HG02885 (cell line): Measurements from ENCODE around the gene RNU7-1.
"Not testable (repeated sequence)": the region's sequence is repeated elsewhere in the genome, so short reads cannot be mapped to it uniquely, and the experiment has no call there.

Source experiments
- ATAC-seq: cut with Tn5 transposase; IDR thresholded peaks from one replicate; pipeline ENCODE4 v1.9.1; 2021; ENCODE audit warnings: mild to moderate bottlenecking; ENCODE audit not compliant: unreplicated experiment, poor library complexity

The RNU7-1 gene

DNA sequence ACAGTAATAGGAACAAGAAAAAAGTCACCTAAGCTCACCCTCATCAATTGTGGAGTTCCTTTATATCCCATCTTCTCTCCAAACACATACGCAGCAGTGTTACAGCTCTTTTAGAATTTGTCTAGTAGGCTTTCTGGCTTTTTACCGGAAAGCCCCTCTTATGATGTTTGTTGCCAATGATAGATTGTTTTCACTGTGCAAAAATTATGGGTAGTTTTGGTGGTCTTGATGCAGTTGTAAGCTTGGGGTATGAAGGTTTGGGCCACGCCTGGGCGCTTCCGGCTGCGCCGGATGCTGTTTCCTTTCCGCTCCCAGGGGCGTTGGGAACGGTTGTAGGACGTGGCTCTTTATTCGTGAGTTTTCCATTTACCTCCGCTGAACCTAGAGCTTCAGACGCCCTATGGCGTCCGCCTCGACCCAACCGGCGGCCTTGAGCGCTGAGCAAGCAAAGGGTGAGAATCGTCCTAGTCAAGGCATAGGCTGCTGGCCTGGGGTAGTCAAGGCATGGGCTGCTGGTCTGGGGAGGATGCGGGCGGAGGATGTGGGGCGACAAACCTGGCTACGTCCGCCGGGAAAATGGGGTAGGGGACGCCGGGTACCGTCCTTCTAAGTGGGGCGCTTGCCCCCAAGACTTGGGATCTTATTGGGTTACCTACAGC is at the start of gene RNU7-1, which contains the start of gene C12orf57:
Gene RNU7-1, plus strand, starts transcription at position 95 of the 659 bp plus-strand sequence.
Gene C12orf57, plus strand, starts transcription at position 301 of the 659 bp plus-strand sequence. Its CDS starts 100 bp downstream, at position 401.
- ATAC-seq, result peak; percentile 42

DNA sequence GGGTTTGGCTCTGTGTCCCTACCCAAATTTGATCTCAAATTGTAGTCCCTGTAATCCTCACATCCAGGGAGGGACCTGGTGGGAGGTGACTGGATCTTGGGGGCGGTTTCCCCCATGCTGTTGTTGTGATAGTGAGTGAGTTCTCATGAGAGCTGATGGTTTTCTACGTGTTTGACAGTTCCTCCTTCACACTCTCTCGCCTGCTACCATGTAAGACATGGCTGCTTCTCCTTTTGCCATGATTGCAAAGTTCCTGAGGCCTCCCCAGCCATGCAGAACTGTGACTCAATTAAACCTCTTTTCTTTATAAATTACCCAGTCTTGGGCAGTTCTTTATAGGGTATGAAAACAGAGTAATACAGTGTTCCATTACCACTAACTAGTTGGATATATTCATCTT is 49.3 kb upstream of the RNU7-1 start:
- no peak for ATAC-seq

DNA sequence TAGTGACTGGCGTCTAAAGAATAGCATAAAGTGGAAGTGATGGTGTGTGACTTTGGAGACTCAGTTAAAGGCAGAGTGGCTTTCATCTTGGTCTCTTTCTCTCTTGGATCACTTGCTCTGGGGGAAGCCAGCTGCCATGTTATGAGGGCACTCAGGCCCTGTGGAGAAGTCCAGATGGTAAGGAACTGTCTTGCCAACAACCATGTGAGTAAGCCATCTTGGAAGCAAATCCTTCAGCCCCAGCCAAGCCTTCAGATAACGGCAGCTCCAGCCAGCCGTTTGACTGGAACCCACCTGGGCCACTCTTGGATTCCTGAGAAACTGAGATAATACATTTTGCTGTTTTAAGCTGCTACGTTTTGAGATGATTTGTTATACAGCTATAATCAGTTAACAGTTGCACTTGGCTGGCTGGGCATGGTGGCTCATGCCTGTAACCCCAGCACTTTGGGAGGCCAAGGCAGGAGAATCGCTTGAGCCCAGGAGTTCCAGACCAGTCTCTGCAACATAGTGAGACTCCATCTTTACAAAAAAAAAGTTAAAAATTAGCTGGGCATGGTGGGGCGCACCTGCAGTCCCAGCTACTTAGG is 46.7 kb upstream of the RNU7-1 start:
- no peak for ATAC-seq

DNA sequence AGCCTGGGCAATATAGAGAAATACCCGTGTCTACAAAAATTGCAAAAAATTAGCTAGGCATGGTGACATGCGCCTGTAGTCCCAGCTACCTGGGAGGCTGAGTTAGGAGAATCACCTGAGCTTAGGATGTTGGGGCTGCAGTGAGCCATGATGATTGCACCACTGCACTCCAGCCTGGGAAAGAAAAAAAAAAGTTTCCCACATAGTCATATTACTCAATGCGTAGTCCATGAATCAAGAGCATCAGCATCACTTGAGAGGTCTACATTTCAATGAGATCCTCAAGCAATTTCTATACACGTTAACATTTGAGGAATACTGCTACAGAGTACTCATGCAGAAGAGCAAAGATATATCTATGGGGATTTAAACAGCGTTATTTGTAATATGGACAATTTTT is 44.2 kb upstream of the RNU7-1 start:
- no peak for ATAC-seq

DNA sequence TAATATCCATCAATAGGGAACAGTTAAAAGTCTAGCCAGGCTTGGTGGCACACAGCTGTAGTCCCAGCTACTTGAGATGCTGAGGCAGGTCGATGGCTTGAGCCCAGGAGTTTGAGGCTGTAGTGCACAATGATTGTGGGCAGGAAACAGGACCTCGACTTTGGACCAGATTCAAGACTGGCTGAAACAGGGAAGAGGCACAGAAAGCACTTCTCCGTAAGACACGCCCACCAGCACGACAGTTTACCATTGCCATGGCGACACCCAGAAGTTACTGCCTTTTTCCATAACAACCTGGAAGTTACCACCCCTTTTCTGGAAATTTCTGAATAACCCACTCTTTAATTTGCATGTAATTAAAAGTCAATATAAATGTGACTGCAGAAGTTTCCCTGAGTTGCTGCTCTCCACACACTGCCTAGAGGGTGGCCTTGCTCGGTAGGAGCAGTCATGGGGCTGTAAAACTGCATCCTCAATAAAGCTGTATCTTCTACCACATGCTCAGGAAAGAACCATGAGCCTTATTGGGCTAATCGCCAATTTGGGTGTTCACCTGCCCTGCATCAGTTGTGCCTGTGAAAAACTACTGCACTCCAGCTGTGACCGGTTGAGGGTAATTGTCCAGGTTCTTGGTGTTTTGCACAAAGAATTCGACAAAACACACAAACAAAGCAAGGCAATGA is 43.6 kb upstream of the RNU7-1 start:
- no peak for ATAC-seq

DNA sequence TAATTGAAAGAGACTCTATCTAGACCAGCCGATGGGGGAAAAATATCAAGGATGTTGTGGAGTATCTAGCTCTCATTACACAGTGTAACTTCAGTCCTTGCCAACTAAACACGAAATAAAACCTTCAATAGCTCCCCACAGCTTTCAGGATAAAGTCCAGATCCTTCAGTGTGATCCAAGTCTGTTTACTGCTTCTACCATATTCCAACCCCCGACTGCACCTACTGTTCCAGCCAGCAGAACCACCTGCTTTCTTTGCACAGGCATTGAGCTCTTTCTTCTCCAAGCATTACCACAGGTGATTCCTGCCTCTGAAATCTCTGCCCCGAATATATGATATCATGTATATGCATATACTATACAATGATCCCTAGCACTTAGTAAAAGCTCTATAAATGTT is 41.2 kb upstream of the RNU7-1 start:
- ATAC-seq, result no peak

DNA sequence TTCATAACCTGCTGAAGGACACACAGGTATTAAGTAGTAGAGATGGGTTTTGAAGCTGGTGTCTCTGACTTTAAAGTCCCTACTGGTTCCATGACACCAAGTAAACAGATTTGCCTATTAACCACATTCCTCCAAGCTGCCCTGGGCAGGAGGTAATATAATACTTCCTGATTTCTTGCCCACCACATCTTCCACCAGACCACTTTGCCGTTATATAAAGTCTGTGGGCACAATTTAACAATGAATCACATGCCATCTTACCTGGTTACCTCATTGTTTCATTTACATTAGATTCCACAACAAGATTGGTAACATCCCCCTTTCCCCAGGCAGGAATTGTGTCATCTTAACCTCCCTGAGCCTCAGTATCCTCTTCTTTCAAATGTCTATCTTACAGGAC is 39.9 kb upstream of the RNU7-1 start:
- no peak for ATAC-seq

DNA sequence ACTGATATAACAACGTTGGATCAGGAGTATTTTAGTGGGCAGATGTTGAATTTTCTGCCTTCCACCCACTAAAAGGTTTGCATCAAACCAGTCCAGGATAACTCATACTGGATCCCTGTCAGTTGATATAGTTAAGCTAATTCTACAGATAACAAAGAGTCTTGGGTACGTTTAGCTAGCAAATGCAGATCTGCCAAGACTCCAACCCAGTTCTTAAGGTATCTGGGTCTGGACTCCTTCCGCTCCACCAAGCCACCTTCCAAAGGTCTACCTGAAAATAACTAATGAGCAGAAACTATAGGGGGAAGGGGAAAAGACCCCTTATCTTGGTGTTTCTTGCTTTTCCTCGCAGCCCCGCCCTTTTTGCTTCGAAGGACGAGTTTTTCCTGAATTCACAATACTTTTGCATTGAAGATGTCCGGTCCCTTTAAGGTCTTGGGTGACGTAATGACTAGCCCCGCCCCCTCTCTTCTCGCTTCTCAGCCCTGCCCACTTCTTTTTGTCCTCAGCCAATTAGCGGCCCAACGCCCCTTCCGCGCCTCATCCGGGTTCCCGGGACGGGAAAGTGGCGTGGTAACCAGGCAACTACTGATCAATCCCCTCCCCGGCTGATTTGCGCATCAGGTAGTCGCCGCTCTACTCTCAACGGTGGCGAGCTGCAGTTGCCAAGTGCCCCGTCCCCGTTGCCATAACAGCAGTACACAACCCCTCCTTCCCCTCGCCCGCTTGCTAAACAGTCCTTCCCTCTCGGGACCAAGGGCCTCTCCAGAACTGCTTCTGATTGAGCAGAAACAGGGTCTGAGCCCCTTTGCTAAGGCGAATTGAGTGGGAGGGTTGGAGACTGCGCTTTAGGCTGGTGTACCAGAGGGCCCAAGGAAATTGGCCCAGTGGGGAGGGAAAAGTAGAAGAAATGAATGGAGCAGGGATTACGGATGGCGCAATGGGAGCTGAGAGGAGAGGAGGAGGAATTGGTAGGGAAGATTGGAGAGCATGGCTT is 39.0 kb upstream of the RNU7-1 start, which contains the start of gene LRRC23:
Gene LRRC23, plus strand, starts transcription at position 543 of the 997 bp plus-strand sequence. CDS start 812 bp downstream, outside the sequence.
- ATAC-seq, result peak; percentile 98

DNA sequence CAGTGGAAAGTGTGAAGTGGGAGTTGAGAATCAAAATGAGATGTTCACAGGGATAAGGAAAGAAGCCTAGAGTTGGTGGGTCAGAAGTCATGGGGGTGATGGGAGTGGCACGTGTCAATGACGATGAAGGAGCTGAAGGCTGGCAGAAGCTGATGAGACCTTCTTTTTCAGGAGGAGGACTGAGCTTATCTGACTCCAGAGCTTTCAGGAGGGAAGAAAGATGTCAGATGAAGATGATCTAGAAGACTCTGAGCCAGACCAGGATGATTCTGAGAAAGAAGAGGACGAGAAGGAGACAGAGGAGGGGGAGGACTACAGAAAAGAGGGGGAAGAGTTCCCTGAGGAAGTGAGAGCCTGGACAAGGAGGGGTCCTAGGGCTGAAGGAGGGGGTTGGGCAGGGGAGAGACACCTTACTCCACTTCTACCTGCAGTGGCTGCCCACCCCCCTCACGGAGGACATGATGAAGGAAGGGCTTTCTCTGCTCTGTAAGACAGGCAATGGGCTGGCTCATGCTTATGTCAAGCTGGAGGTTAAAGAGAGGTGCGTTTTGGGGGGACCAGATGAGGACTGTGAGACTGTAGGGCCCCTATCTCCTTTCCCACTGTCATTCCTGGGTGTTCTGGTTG is 38.1 kb upstream of the RNU7-1 start:
- no peak for ATAC-seq

DNA sequence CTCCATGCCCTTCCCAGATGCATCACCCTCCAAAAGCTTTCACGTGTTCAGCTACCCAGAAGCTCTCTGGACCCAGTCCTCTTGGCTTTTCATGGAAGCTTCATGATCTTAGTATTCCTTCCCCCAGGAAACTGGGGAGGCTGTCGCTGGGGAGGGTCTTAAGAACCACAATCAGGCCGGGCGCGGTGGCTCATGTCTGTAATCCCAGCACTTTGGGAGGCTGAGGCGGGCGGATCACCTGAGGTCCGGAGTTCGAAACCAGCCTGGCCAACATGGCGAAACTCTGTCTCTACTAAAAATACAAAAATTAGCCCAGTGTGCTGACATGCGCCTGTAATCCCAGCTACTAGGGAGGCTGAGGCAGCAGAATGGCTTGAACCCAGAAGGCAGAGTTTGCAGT is 35.5 kb upstream of the RNU7-1 start:
- ATAC-seq, result not testable (repeated sequence)

DNA sequence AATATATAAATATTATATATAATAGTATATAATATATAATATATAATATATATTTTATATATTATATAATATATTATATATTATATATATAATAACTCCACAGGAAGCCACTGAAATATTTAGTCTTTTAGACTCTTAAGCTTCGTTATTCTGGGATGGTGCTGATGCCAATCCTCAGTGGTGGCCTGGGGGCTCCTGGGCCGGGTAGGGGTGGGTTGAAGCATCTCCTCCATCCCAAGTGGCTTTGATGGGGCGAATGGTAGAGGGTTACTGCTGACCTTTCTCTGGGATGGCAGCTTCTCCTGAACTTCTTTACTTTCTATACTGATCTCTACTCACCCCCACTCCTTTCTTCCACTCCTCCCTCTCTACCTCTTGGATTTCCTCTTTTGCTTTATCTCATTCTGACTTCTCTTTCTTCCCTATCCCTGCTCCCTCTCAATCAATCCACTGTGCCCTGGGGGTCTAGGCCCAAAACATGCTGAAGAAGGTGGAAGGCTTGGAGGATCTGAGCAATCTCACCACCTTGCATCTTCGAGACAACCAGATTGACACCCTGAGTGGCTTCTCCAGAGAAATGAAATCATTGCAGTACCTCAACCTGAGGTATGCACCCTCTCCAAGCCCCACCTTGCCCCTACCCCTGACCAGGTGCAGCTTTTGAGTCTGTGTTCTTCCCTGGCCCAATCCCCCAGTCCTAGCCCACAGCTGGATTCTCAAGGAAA is 34.0 kb upstream of the RNU7-1 start:
- ATAC-seq, result no peak

DNA sequence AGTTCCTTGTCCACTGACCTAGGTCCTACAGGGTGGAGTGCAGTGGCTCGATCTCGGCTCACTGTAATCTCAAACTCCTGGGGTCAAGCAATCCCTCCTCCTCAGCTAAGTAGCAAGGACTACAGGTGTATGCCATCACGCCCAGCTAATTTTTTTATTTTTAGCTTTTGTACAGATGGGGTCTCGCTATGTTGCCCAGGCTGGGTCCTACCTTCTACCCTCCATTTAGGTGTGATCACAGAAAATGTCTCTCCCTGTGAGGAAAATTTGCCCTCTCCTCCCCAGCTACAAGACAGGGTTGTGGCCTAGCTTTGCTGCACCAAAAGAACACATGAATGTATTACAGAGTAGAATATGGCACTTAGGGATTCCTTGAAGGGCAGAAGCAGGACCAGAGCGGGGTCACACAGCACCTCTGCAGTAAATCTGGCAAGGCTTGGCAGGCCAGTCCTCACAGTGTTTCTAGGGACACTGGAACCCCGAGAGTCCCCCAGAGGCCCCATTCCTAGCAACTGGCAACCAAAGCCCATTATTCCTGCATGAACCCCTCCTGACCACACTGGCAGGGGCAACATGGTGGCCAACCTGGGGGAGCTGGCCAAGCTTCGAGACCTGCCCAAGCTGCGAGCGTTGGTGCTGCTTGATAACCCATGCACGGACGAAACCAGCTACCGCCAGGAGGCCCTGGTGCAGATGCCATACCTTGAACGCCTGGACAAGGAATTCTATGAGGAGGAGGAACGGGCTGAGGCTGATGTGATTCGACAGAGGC is 31.3 kb upstream of the RNU7-1 start:
- no peak for ATAC-seq

DNA sequence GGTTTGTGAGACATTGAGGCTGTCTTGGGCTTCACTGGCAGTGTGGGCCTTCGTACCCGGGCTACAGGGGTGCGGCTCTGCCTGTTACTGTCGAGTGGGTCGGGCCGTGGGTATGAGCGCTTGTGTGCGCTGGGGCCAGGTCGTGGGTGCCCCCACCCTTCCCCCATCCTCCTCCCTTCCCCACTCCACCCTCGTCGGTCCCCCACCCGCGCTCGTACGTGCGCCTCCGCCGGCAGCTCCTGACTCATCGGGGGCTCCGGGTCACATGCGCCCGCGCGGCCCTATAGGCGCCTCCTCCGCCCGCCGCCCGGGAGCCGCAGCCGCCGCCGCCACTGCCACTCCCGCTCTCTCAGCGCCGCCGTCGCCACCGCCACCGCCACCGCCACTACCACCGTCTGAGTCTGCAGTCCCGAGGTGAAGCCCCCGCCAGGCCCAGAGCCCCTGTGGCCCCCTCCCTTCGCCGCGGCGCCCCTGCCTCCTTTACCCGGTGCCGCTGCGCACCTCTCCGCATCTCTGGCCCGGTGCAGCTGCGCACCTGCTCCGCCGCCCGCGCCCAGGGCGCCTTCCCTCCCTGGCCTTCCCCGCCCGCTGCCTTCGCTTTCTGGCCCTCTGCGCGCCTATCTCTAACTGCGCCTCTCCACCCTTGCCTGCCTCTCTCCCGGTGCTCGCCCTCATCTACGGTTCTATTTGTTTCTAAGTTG is 29.2 kb upstream of the RNU7-1 start, which contains the start of gene ENO2:
Gene ENO2, plus strand, starts transcription at position 335 of the 701 bp plus-strand sequence. CDS start 1,253 bp downstream, outside the sequence.
- ATAC-seq, result peak; percentile 74

DNA sequence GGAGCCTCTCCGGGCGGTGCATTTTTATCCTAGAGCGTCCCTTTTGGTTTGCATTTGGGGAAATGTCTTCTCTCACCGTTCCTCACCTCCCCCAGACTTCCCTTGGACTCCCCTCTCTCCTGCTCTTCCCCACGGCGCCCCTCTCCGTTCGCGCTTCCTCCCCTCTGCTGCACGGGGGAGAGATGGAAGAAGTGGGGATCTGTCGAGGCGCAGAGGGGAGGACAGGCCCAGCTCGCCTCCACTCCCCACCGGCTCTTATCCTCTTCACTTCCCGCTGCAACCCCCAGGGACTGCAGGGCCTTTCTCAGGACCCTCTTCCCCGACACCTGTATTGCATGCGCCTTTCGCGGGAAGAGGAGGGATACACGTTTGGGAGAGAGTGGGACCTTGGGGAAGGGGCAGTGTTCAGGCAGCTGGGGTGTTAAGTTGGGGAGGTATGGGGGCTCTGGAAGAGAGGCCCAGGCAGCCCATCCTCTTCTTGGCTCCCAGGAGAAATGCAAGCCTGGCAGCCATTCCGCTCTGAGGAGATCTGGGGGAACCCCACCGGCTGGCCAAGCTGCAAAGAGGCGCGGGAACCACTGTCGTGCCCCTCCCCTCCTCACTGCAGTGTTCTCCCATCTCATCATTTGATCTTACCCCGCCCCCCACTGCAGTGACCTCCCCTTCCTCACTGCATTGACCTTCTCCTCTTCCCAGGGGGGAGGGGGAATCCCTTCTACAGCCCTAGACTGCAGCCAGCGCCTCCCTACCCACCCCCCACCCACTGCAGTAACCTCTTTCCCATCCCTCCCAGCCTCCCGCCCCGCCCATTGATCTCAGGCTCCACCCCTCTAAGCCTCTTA is 28.4 kb upstream of the RNU7-1 start:
- ATAC-seq, result no peak

DNA sequence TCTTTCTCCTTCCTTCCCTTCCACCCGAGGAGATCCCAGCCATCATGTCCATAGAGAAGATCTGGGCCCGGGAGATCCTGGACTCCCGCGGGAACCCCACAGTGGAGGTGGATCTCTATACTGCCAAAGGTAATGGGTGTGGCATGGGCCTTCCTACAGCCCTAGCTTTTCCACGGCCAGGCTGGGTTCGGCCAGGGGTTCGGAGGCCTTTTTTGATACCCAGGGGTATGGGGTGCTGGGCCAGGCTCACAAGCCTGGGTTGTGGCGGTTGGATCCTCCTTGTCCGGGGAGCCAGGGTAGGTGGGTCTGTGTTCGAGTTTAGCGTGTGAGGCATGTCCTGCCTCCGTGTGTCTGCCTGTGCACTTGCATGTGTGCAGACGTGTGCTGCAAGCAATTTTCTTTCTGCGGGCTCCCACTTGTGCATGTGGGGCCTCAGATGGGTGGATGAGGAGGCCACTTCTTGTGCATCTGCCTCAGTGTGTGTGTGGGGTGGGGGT is 27.8 kb upstream of the RNU7-1 start:
- no peak for ATAC-seq

DNA sequence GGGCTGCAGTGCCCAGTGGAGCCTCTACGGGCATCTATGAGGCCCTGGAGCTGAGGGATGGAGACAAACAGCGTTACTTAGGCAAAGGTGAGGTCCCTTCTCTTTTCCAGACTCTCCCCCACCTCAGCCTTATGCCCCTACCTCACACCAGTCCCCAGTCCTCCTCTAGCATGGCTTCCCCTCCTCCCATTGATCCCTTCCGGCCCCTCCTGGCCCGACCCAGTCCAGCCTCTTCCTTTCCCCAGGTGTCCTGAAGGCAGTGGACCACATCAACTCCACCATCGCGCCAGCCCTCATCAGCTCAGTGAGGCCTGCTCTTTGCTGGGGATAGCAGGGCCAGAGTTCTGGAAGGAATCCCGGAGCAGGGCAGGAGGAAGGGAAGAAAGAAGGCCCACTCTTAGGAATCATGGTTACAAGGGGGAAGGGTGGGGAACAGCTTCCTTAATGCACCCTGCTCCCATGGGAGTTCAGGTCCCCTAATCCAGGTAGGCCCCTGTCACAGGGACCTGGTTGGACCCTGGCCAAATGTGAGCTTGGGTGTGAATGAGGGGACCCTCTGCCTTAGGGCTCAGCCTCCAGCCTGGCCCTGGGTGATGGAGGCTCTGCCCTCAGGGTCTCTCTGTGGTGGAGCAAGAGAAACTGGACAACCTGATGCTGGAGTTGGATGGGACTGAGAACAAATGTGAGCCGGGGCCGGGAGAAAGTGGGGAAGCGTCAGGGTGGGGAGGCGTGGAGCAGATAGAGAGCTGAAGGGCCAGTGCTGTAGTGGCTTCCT is 27.0 kb upstream of the RNU7-1 start:
- ATAC-seq, result no peak
